Astrocyte of the cerebellum (primary cell): ENCODE results near the gene FAM227B.
A peak's percentile ranks its signal among the peaks of the same experiment; 100 is the strongest.

Experiments used
- DNase-seq: peaks from one replicate; pipeline ENCODE4 v3.0.0-alpha.2; 2011; ENCODE audit warnings: low read depth
- H3K4me3 ChIP-seq: 2 replicates; pipeline ENCODE4 v1.5.1; 2011; ENCODE audit warnings: mild to moderate bottlenecking, low read depth, low read length, moderate library complexity
- in situ Hi-C: cut with HindIII; loops from 2 replicates; pipeline ENCODE4 v1.10.0; 2017; ENCODE audit warnings: low sequenced_read_pairs
- TF ChIP-seq, protein P1 (sequence below): IDR thresholded peaks from 2 replicates; pipeline ENCODE4 v1.5.1; 2012; ENCODE audit warnings: low read length, low read depth, moderate library complexity, mild to moderate bottlenecking; ENCODE audit errors: missing control alignments

FAM227B gene

DNA sequence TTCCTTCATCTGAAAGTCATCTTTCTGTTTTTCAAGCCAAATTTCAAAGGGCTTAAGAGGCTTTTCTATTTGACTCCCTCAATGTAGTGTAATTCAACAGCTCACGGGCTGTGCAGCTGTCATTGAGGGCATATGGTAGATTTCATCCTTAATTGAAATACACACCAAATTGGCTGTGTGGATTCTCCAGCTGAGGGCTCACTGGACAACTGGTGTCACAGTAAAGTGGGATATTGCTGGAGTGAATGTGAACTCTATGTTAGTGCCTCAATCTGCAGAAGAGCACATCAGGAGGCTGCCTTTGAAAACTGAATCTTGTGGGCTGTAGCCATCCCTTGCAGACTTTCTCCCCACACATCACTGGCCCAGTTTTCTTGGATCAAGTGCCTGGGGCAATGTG lies 330.4 kb downstream of the FAM227B start:
- TF ChIP-seq, protein P1, sequence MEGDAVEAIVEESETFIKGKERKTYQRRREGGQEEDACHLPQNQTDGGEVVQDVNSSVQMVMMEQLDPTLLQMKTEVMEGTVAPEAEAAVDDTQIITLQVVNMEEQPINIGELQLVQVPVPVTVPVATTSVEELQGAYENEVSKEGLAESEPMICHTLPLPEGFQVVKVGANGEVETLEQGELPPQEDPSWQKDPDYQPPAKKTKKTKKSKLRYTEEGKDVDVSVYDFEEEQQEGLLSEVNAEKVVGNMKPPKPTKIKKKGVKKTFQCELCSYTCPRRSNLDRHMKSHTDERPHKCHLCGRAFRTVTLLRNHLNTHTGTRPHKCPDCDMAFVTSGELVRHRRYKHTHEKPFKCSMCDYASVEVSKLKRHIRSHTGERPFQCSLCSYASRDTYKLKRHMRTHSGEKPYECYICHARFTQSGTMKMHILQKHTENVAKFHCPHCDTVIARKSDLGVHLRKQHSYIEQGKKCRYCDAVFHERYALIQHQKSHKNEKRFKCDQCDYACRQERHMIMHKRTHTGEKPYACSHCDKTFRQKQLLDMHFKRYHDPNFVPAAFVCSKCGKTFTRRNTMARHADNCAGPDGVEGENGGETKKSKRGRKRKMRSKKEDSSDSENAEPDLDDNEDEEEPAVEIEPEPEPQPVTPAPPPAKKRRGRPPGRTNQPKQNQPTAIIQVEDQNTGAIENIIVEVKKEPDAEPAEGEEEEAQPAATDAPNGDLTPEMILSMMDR: no peak
- in situ Hi-C loops: no loop called here
- no peak for DNase-seq
- no peak overlapping the region for H3K4me3 ChIP-seq

DNA sequence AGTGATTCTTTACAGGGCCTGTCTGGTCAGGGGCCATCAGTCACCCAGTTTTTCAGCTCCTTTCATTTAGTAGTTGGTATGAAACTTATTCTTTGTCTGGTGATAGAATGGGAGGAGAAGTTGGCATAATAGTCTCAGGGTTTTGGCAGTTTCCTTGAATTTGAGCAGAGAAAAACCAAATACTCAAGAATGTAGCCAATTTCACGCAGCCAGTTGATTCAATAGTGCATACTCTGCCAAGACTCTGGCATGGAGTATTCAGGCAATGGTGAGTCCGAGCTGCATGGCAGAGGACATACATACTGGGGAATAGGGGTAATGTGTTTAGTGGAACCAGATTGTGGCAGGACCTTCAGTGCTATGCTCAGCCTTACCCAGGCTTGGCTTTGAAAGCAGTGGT lies 332.2 kb downstream of the FAM227B start:
- TF ChIP-seq, protein P1: no peak
- DNase-seq: peak; percentile 26
- in situ Hi-C loops: no loop called here
- H3K4me3 ChIP-seq: no peak overlapping the region

DNA sequence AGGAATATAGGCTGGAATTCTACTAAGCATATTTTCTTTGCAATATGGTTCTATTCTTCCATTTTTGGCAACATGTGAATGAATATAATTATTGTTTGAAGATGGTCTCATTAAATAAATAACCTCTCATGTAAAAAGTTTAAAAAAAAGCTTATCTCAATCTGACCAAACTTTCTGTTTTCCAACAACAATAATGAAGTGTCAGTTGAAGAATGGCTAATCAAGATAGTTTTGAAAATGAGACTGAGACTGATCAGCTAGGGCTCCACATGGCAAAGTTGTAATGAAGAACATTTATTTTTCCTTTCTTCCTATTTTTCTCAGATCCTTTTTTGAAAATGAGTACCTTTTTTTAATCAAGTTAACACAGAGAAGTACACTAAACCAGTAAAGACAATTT lies 333.1 kb downstream of the FAM227B start:
- in situ Hi-C loops: no loop called here
- H3K4me3 ChIP-seq: no peak overlapping the region
- no peak for DNase-seq
- TF ChIP-seq, protein P1: no peak

DNA sequence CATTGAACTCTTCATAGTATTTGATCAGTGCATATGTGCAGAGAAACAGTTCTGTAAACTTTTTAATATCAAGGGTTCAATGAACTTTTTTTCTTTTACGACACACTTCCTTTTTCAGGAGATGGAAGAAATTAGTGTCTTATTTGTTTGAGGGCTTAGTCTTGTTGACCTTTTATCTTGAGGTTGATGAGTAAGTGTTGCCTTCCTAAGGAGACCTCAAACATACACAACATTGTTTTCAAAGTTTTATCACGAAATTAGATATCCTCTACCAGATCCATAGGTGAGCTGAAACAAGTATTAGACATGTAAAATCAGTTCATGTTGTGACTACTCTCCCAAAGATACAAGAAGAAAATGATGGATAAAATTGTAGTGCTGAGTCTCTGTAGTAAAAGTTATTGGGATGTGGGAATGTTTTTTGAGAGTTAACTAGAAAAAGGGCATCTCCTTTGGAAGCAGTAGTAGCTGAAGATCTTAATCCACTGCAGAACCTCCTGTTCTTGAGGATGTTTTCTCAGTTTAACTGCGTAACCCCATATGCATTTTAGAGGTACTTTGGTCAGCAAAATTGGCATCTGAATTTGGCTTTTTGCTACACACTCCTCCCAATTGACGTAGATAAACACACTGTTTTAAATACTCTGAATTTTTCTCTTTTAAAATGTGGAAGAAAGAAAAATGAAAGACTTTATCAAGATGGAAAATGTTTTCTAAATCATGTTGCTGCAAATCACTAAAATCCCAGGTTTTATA lies 333.8 kb downstream of the FAM227B start:
- in situ Hi-C loops: no loop called here
- TF ChIP-seq, protein P1: no peak
- no peak for DNase-seq
- H3K4me3 ChIP-seq: no peak overlapping the region

DNA sequence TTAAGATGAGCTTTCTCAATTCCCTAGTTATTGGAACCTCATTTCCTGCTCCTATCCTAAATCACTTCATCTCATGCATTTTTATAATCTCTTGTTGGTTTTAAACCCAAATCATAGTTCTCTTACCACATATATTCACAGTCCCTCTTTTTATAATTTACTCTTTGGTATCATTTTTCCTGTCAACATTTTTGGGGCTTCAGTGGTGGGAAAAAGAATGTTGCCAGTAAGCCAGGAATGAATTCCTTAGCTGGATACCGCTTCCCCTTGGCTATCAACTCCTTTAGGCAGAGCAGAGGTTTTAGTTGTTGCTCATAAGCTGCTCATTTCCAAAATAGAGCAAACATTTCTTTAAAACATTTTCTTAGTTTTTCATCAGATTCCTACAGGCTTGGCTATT lies 338.3 kb downstream of the FAM227B start:
- TF ChIP-seq, protein P1: no peak
- H3K4me3 ChIP-seq: no peak overlapping the region
- in situ Hi-C loops: no loop called here
- DNase-seq: peak; percentile 95

DNA sequence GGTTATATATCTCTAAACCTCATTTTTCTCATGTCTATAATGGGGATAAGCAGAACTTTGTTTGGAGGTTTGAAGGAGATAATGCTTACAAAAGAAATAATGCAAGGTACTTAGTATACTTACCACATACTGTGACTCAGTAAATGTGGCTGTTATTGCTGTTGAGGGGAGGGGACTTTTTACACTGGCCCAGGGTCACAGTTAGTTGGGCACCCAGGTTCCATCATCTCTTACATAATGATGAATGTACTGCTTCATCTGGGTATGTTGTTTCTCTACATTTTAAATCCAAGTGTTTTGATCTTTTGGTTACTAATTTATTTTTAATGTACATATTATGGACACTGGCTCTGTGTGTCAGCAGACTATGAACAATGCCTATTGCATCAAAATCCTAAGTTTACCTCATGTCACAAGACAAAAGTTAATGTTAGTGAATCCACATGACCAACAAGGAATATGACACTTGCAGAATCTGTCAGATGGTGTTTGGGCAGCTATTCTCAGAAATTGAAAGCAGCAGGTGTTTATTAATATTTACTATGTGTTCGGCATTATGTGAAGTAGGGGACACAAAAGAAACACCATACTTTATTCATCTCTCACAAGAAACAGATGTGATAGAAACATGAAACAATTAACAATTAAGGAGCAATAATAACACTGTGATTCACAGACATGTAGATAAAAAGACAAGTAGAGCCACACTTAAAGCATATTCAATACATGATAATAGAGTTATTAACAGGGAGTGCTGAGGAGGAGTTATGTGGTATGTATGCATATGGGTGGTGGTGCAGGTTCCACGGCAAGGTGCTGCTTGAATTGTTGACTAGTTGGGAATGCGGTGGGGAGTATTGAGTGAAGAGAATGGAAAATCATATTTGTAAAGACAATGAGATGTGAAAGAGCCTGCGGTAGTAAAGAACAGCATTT lies 340.8 kb downstream of the FAM227B start:
- no peak overlapping the region for H3K4me3 ChIP-seq
- in situ Hi-C loops: no loop called here
- no peak for DNase-seq
- TF ChIP-seq, protein P1: no peak
